ENCODE results near the gene TENT5A.

The TENT5A gene

GRCh38 chr6:81766482-81767069 is 14.1 kb upstream of the TENT5A start (continued):
- no peak for TF ChIP-seq ZNF48 (tag by site-specific recombination; IDR thresholded peaks at IDR 0.05)
- no peak for TF ChIP-seq ZNF18 (tag by site-specific recombination; IDR thresholded peaks at IDR 0.05)
- TF ChIP-seq ZNF214 (tag by site-specific recombination; IDR thresholded peaks at IDR 0.05; ENCODE audit: borderline replicate concordance): no peak
- TF ChIP-seq GLI4 (tag by site-specific recombination; IDR thresholded peaks at IDR 0.05): no peak
- no peak for TF ChIP-seq ZBTB49 (tag by site-specific recombination; IDR thresholded peaks at IDR 0.05; ENCODE audit: low read depth)
- TF ChIP-seq ZNF76 (tag by site-specific recombination; IDR thresholded peaks at IDR 0.05; ENCODE audit: borderline replicate concordance, low read depth): peak; percentile 18; the same call in 1 of the 2 replicates
- TF ChIP-seq ZBTB8A (tag by site-specific recombination; IDR thresholded peaks at IDR 0.05): 0 out of 2 replicates have a peak, but pooled peaks have one; percentile 7
- TF ChIP-seq ZNF707 (tag by site-specific recombination; IDR thresholded peaks at IDR 0.05): no peak
- TF ChIP-seq ZNF626 (tag by site-specific recombination; IDR thresholded peaks at IDR 0.05): no peak
- TF ChIP-seq ZNF791 (tag by site-specific recombination; IDR thresholded peaks at IDR 0.05): no peak
- TF ChIP-seq ZNF677 (tag by site-specific recombination; IDR thresholded peaks at IDR 0.05): no peak
- peak; percentile 46; the same call in 1 of the 2 replicates for TF ChIP-seq PRDM10 (tag by site-specific recombination; IDR thresholded peaks at IDR 0.05)
- TF ChIP-seq ZNF10 (tag by site-specific recombination; IDR thresholded peaks at IDR 0.05): no peak
- TF ChIP-seq ZNF600 (tag by site-specific recombination; IDR thresholded peaks at IDR 0.05): no peak
- no peak for TF ChIP-seq SP2 (tag by site-specific recombination; IDR thresholded peaks at IDR 0.05)
- TF ChIP-seq PATZ1 (tag by site-specific recombination; IDR thresholded peaks at IDR 0.05): no peak
- TF ChIP-seq BCL11A (tag by site-specific recombination; IDR thresholded peaks at IDR 0.05; ENCODE audit: low read depth): no peak
- 0 out of 2 replicates have a peak, but pooled peaks have one; percentile 60 for TF ChIP-seq ZNF580 (tag by site-specific recombination; IDR thresholded peaks at IDR 0.05)
- TF ChIP-seq ZNF843 (tag by site-specific recombination; IDR thresholded peaks at IDR 0.05): peak; percentile 64; the same call in 1 of the 2 replicates
- TF ChIP-seq SETDB1 (IDR thresholded peaks at IDR 0.05; ENCODE audit: insufficient read length, low read length): no peak
- no peak for TF ChIP-seq ZSCAN23 (tag by site-specific recombination; IDR thresholded peaks at IDR 0.05)
- peak; percentile 43; the same call in 1 of the 2 replicates for TF ChIP-seq ZXDB (tag by site-specific recombination; IDR thresholded peaks at IDR 0.05)
- no peak for TF ChIP-seq ZNF548 (tag by site-specific recombination; IDR thresholded peaks at IDR 0.05)
- TF ChIP-seq ZNF366 (tag by site-specific recombination; conservative IDR thresholded peaks at IDR 0.05): peak; percentile 84
- no peak for TF ChIP-seq ZNF510 (tag by site-specific recombination; IDR thresholded peaks at IDR 0.05; ENCODE audit: insufficient replicate concordance)
- TF ChIP-seq HIC1 (tag by site-specific recombination; IDR thresholded peaks at IDR 0.05): 0 out of 2 replicates have a peak, but pooled peaks have one; percentile 47
- TF ChIP-seq ZNF645 (tag by site-specific recombination; IDR thresholded peaks at IDR 0.05): no peak
